SK-N-SH (cell line): ENCODE measurements around the gene SF3B4. TPM values are rescaled to one million over a fixed set of nuclear protein-coding genes. Genes with fewer than 3 reads are reported as not detected.

Source experiments
- CTCF ChIA-PET: fragments of 300-600, 350-600 bp; formaldehyde crosslinking; extraction: SDS; loops from one replicate; lab custom pipeline; 2021; lab: Yijun Ruan, JAX
- POLR2A ChIA-PET: fragments of 350-600 bp; sonication (Branson Sonifier 250); formaldehyde crosslinking; extraction: SDS; loops from one replicate; lab custom pipeline; 2020; ENCODE audit warnings: antibody characterized with exemption, inconsistent platforms; lab: Yijun Ruan, JAX
- DNase-seq: peaks from one replicate; pipeline ENCODE4 v3.0.0; 2012
- H2AFZ ChIP-seq: fragments of 200-600 bp; sonication (generic); 2 replicates; pipeline ENCODE4 v1.8.1; 2016; ENCODE audit warnings: antibody characterized with exemption, mild to moderate bottlenecking, low read depth
- H3F3A ChIP-seq: fragments of 200-600 bp; sonication (generic); replicated peaks from 2 replicates; pipeline ENCODE3; 2016; ENCODE audit warnings: antibody characterized with exemption, mild to moderate bottlenecking; ENCODE audit not compliant: insufficient read depth
- H3K27ac ChIP-seq, 2 experiments: fragments of 200-500 bp in 1 of 2; fragments of 200-600 bp in 1 of 2; sonication (Bioruptor generic) in 1 of 2; sonication (generic), shearing (Covaris generic) in 1 of 2; 2 replicates each; pipeline versions ENCODE4 v1.5.1 to v1.6.1; 2014 to 2016; ENCODE audit warnings: low read depth in 2 of 2, inconsistent platforms in 1 of 2, low read length in 1 of 2, mild to moderate bottlenecking in 1 of 2, mixed read lengths in 1 of 2
- H3K27me3 ChIP-seq: fragments of 200-600 bp; sonication (generic), shearing (Covaris generic); 2 replicates; pipeline ENCODE4 v1.6.1; 2016; ENCODE audit warnings: mixed run types; ENCODE audit not compliant: insufficient read depth
- H3K36me3 ChIP-seq, 2 experiments: fragments of 200-500 bp in 1 of 2; fragments of 200-600 bp in 1 of 2; sonication (Bioruptor generic) in 1 of 2; sonication (generic) in 1 of 2; replicated peaks in 1 of 2; 2 replicates each; pipeline versions ENCODE3 to v1.5.1; 2014 to 2016; ENCODE audit warnings: low read length in 1 of 2, mild to moderate bottlenecking in 1 of 2; ENCODE audit not compliant: insufficient read depth in 2 of 2, control insufficient read depth in 1 of 2
- H3K4me1 ChIP-seq, 2 experiments: fragments of 200-500 bp in 1 of 2; fragments of 200-600 bp in 1 of 2; sonication (Bioruptor generic) in 1 of 2; sonication (generic), shearing (Covaris generic) in 1 of 2; 2 replicates each; pipeline versions ENCODE4 v1.5.1 to v1.6.1; 2014 to 2016; ENCODE audit warnings: low read depth in 1 of 2, low read length in 1 of 2, mixed run types in 1 of 2; ENCODE audit not compliant: insufficient read depth in 2 of 2, control insufficient read depth in 1 of 2
- H3K4me2 ChIP-seq: fragments of 200-600 bp; sonication (generic), shearing (Covaris generic); 2 replicates; pipeline ENCODE4 v1.6.1; 2017; ENCODE audit warnings: mixed run types
- H3K4me3 ChIP-seq, 2 experiments: fragments of 200-500 bp in 1 of 2; fragments of 200-600 bp in 1 of 2; sonication (Bioruptor generic) in 1 of 2; sonication (generic), shearing (Covaris generic) in 1 of 2; 2 replicates each; pipeline versions ENCODE4 v1.5.1 to v1.8.1; 2014 to 2016; ENCODE audit warnings: low read depth in 2 of 2, inconsistent platforms in 1 of 2, low read length in 1 of 2, mild to moderate bottlenecking in 1 of 2, mixed read lengths in 1 of 2, moderate library complexity in 1 of 2
- H3K79me2 ChIP-seq: fragments of 200-600 bp; sonication (generic); 2 replicates; pipeline ENCODE4 v1.8.1; 2017; ENCODE audit warnings: mild to moderate bottlenecking; ENCODE audit not compliant: insufficient read depth
- H3K9ac ChIP-seq: fragments of 200-600 bp; sonication (generic); 2 replicates; pipeline ENCODE4 v1.6.1; 2017; ENCODE audit warnings: mixed run types
- H3K9me2 ChIP-seq: fragments of 200-600 bp; sonication (generic); 2 replicates; pipeline ENCODE4 v1.6.1; 2017; ENCODE audit warnings: mixed run types
- H3K9me3 ChIP-seq: fragments of 200-600 bp; sonication (generic); 2 replicates; pipeline ENCODE4 v1.6.1; 2017; ENCODE audit warnings: mixed run types, mild to moderate bottlenecking, moderate library complexity
- H4K20me1 ChIP-seq: fragments of 200-600 bp; sonication (generic); 2 replicates; pipeline ENCODE4 v1.6.1; 2017; ENCODE audit warnings: mild to moderate bottlenecking, mixed run types; ENCODE audit not compliant: insufficient read depth
- CHD2 ChIP-seq: fragments of 150-350 bp; IDR thresholded peaks from 2 replicates; pipeline ENCODE4 v1.6.1; 2018; ENCODE audit warnings: low read length; ENCODE audit not compliant: partially characterized antibody
- ELF1 ChIP-seq: IDR thresholded peaks from 2 replicates; pipeline ENCODE4 v1.4.0; 2012
- EP300 ChIP-seq, 2 experiments: IDR thresholded peaks; 2 replicates each; pipeline versions ENCODE4 v1.4.0 to v1.6.1; 2012; ENCODE audit warnings: borderline replicate concordance in 1 of 2, low read depth in 1 of 2, low read length in 1 of 2
- EZH2phosphoT487 ChIP-seq: fragments of 200-600 bp; sonication (generic); IDR thresholded peaks from 2 replicates; pipeline ENCODE4 v1.6.1; 2017; ENCODE audit warnings: low read depth, mixed run types, mild to moderate bottlenecking, antibody characterized with exemption, moderate library complexity, borderline replicate concordance
- FOSL2 ChIP-seq: IDR thresholded peaks from 2 replicates; pipeline ENCODE4 v1.4.0; 2012; ENCODE audit warnings: low read depth, mild to moderate bottlenecking, moderate library complexity, borderline replicate concordance
- FOXM1 ChIP-seq: IDR thresholded peaks from 2 replicates; pipeline ENCODE4 v1.4.0; 2012; ENCODE audit warnings: low read depth, mild to moderate bottlenecking
- IRF3 ChIP-seq: fragments of 150-350 bp; IDR thresholded peaks from 2 replicates; pipeline ENCODE4 v1.6.1; 2016; ENCODE audit warnings: mild to moderate bottlenecking, low read depth, low read length
- MEF2A ChIP-seq: IDR thresholded peaks from 2 replicates; pipeline ENCODE4 v1.4.0; 2012; ENCODE audit warnings: low read depth, borderline replicate concordance
- NRF1 ChIP-seq: IDR thresholded peaks from 2 replicates; pipeline ENCODE4 v1.6.1; 2012; ENCODE audit warnings: low read depth, mild to moderate bottlenecking, low read length
- PBX3 ChIP-seq: IDR thresholded peaks from 2 replicates; pipeline ENCODE4; 2012
- POLR2AphosphoS5 ChIP-seq: IDR thresholded peaks from 2 replicates; pipeline ENCODE4 v1.6.1; 2012; ENCODE audit warnings: low read depth, low read length
- TCF12 ChIP-seq: IDR thresholded peaks from 2 replicates; pipeline ENCODE4 v1.4.0; 2012
- USF1 ChIP-seq: IDR thresholded peaks from 2 replicates; pipeline ENCODE4 v1.4.0; 2012; ENCODE audit warnings: low read depth, borderline replicate concordance
- ZBTB33 ChIP-seq: IDR thresholded peaks from 2 replicates; pipeline ENCODE4 v1.4.0; 2012; ENCODE audit warnings: low read depth, borderline replicate concordance
- WGBS: methylation state at CpG from one replicate; pipeline ENCODE4 v1.1.6; 2017; ENCODE audit warnings: low lambda C conversion rate; 5-methylcytosine and 5-hydroxymethylcytosine counted together
- polyA plus RNA-seq, 3 experiments: library from polyadenylated mRNA; depleted of rRNA; stranded (reverse); fragments of >200 nt; gene quantifications; 2 replicates each; pipeline ENCODE4 v1.2.3, GENCODE V29; 2012

The SF3B4 gene
- polyA plus RNA-seq, 1 of the 3 experiments (the other 2 are of a cell fraction) = 54.3 TPM

GRCh38 chr1:149916898-149917252 lies 10.7 kb downstream of the SF3B4 start:
- peak overlapping the region; percentile 79 for H3K4me2 ChIP-seq

More at GRCh38 chr1:149916898-149917252, 10.7 kb downstream of the SF3B4 start:
- Histone ChIP-seq H3K9ac (peak overlapping the region; percentile 72), H3K4me1 (peaks cover 11 to 26% of the 10 kb centered on the region in 2 experiments; a peak in 2 of 4 replicates), H3K9me2 (no peaks in the 10 kb centered on the region), H2AFZ (peak overlapping the region; percentile 93; the same call in 1 of the 2 replicates), H3K36me3 (peaks cover 0 to 14% of the 10 kb centered on the region in 2 experiments), H3K79me2 (peaks cover 13% of the 10 kb centered on the region), H3K9me3 (no peaks in the 10 kb centered on the region), H3K27me3 (no peaks in the 10 kb centered on the region), H3K27ac (peak overlapping the region in 1 of 2 experiments; percentile 79; a peak in 1 of 4 replicates), H3K4me3 (peak overlapping the region; percentile 80 to 83), H3F3A (peaks cover 9% of the 10 kb centered on the region), H4K20me1 (no peaks in the 10 kb centered on the region)
- TF ChIP-seq PBX3 (no peak), FOXM1 (no peak), EZH2phosphoT487 (no peak), FOSL2 (no peak), ZBTB33 (no peak), USF1 (no peak), MEF2A (no peak), ELF1 (no peak), EP300 (IDR thresholded peaks at IDR 0.05; ENCODE audit: borderline replicate concordance in 1 of 2, low read depth in 1 of 2, low read length in 1 of 2) (no peak), TCF12 (no peak), POLR2AphosphoS5 (no peak), IRF3 (no peak), CHD2 (no peak), NRF1 (no peak)
- POLR2A ChIA-PET = interaction anchor here (0.8 to 1.1 kb wide), 2 partner anchors 17 to 29 kb away, joined by 3 to 5 read pairs; partner anchors contain the start of gene BOLA1
- peak; percentile 42 for DNase-seq
- CTCF ChIA-PET = interaction anchor here (1.1 to 1.6 kb wide), 2 partner anchors 25 to 29 kb away, joined by 3 to 8 read pairs; a partner anchor contains a TSS
- 7% methylated on average over 7 of the region's 10 CpGs for WGBS
